ENCODE measurements around the gene CTNNA1.

CTNNA1 gene

DNA sequence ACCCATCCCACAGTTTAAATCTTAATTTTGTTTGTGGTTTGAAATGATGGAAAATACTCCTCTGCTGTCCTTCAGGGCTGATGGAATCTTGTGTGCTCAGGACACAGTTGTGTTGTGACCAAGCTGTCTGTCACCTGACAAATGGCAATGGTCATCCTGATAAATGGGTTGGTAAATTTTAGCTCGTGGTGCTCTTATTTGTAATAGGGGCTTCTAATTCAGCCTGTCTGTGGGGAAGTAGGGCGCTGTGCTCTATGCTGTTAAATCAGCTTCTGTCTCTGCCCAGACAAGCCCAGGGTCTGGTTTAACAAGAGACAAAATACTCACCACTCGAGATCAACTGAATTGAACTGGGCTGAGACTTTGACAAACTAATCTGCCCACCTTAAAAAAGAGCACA lies 117.4 kb downstream of the CTNNA1 start:
- Histone ChIP-seq H3K9me3 (ENCODE audit: low read length) (no peaks in the 10 kb centered on the region), H3K4me1 (ENCODE audit: insufficient read depth, low read length) (peaks cover 48% of the 10 kb centered on the region), H3K27ac (ENCODE audit: low read depth, low read length) (no peak overlapping the region), H3K9ac (ENCODE audit: low read length) (no peak overlapping the region), H3K4me3 (ENCODE audit: low read depth in 1 of 2, low read length in 2 of 2) (no peak overlapping the region), H3K27me3 (ENCODE audit: control insufficient read depth in 1 of 2, insufficient read depth in 2 of 2, low read length in 2 of 2) (no peaks in the 10 kb centered on the region), H3K36me3 (ENCODE audit: insufficient read depth, low read length) (no peaks in the 10 kb centered on the region)

DNA sequence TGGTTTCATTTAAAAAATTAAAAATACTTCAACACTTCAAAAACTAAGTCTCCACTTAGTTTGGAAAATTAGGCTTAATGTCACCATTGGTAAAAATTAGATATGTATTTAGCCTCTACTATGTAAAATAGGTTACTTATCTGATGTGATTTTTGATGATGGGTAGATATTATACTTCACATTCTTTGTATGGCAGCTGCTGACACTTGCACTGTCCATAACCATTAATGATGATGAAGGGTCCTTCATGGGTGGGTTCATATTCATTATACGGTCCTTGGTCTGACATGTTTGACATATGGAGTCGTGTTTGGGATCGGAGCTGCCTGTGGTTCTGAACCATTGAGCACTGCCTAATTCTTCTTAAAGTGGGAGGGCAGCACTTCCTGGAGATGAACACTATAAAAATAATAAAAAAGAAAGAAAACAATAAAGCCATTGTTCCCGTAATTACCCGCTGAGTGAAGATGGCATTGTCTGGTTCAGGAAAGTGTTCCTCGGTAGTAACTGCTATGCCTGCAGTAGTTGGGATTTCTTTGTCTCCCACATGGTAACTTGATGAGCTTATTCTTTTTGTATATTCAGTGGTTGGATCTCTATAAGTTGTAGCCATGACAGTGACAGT lies 119.7 kb downstream of the CTNNA1 start:
- Histone ChIP-seq H3K4me1 (ENCODE audit: insufficient read depth, low read length) (peaks cover 49% of the 10 kb centered on the region), H3K9me3 (ENCODE audit: low read length) (no peaks in the 10 kb centered on the region), H3K9ac (ENCODE audit: low read length) (no peak overlapping the region), H3K4me3 (ENCODE audit: low read depth in 1 of 2, low read length in 2 of 2) (no peak overlapping the region), H3K27me3 (ENCODE audit: control insufficient read depth in 1 of 2, insufficient read depth in 2 of 2, low read length in 2 of 2) (no peaks in the 10 kb centered on the region), H3K27ac (ENCODE audit: low read depth, low read length) (no peak overlapping the region), H3K36me3 (ENCODE audit: insufficient read depth, low read length) (no peaks in the 10 kb centered on the region)

- H3K27me3 ChIP-seq (ENCODE audit: control insufficient read depth in 1 of 2, insufficient read depth in 2 of 2, low read length in 2 of 2), result no peaks in the 10 kb centered on the region
- peaks cover 52% of the 10 kb centered on the region for H3K4me1 ChIP-seq (ENCODE audit: insufficient read depth, low read length)
- H3K9ac ChIP-seq (ENCODE audit: low read length), result no peak overlapping the region
- H3K9me3 ChIP-seq (ENCODE audit: low read length), result no peaks in the 10 kb centered on the region
- H3K4me3 ChIP-seq (ENCODE audit: low read depth in 1 of 2, low read length in 2 of 2), result no peak overlapping the region
- H3K36me3 ChIP-seq (ENCODE audit: insufficient read depth, low read length), result no peaks in the 10 kb centered on the region
- H3K27ac ChIP-seq (ENCODE audit: low read depth, low read length), result no peak overlapping the region
Measured at GRCh38 chr5:138873466-138874221, 120.4 kb downstream of the CTNNA1 start.

GRCh38 chr5:138874241-138874640 lies 121.0 kb downstream of the CTNNA1 start:
- Histone ChIP-seq H3K4me1 (ENCODE audit: insufficient read depth, low read length) (peaks cover 47% of the 10 kb centered on the region), H3K4me3 (ENCODE audit: low read depth in 1 of 2, low read length in 2 of 2) (peak overlapping the region in 1 of 2 donors; percentile 48), H3K9ac (ENCODE audit: low read length) (no peak overlapping the region), H3K27ac (ENCODE audit: low read depth, low read length) (no peak overlapping the region), H3K27me3 (ENCODE audit: control insufficient read depth in 1 of 2, insufficient read depth in 2 of 2, low read length in 2 of 2) (no peaks in the 10 kb centered on the region), H3K36me3 (ENCODE audit: insufficient read depth, low read length) (no peaks in the 10 kb centered on the region), H3K9me3 (ENCODE audit: low read length) (no peaks in the 10 kb centered on the region)

DNA sequence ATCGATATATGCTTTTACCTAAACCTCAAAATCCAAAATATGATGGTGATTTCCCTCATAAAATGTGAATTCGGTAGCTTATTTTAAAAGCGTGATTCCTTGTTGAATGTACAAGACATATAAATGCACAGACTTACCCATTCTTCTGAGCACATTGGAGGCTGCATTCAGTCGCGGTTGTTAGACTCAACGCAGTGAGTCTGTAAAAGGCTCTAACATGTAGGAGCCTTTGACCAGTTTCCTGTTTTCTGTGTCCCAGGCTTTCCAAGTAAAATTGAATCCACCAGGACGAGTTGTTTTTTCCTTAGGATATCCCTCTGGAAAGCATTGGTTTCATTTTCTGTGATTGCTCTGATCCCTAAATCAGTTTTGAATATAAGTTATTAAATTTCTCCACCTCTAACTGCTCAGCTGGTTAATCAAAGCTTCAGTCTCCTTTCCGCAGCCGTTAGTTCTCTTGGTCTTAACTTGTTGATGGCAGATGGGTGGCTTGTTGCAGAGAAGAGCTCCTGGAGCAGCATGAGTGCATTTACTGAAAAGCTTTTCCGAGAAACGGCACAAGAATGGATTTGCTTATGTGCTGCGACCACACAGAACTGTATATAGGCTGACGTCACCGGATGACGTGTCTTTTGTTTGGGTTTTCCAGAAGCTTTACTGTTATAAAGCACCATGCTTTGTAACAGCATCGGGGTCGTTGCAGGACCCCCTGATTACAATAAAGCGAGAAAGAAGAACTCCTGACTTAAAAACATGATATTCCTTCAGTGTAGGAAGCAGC lies 121.7 kb downstream of the CTNNA1 start, which contains the start of gene LRRTM2:
Gene LRRTM2 (minus strand): TSS at position 565 of the 781 bp plus-strand sequence. CDS start 424 bp downstream, at position 141.
- Histone ChIP-seq H3K9ac (ENCODE audit: low read length) (no peak within 1 kb of the TSS), H3K27ac (ENCODE audit: low read depth, low read length) (peak within 1 kb of the TSS; percentile 45), H3K4me1 (ENCODE audit: insufficient read depth, low read length) (peaks cover 46% of the 10 kb centered on the region), H3K4me3 (ENCODE audit: low read depth in 1 of 2, low read length in 2 of 2) (peak within 1 kb of the TSS; percentile 16 to 48), H3K36me3 (ENCODE audit: insufficient read depth, low read length) (no peaks in the 10 kb centered on the region), H3K9me3 (ENCODE audit: low read length) (no peaks in the 10 kb centered on the region), H3K27me3 (ENCODE audit: control insufficient read depth in 1 of 2, insufficient read depth in 2 of 2, low read length in 2 of 2) (no peaks in the 10 kb centered on the region)

DNA sequence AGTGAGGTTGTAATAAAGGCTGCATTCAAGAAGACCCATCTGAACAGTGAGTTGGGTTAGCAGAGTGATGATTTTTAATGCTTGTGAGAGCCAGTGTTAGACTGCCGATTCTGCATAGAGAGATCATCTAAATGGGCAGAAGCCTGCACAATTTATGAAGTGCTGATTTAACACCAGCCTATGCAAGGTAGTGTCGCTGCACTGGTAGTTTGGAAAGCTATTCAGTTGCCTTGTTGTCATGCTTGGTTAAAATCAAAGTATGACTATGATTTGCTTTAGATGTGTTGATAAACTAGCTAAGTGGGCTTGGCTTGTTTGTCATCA lies 122.3 kb downstream of the CTNNA1 start:
- Histone ChIP-seq H3K4me3 (ENCODE audit: low read depth in 1 of 2, low read length in 2 of 2) (peak overlapping the region; percentile 16 to 48), H3K27me3 (ENCODE audit: control insufficient read depth in 1 of 2, insufficient read depth in 2 of 2, low read length in 2 of 2) (no peaks in the 10 kb centered on the region), H3K9ac (ENCODE audit: low read length) (no peak overlapping the region), H3K4me1 (ENCODE audit: insufficient read depth, low read length) (peaks cover 44% of the 10 kb centered on the region), H3K36me3 (ENCODE audit: insufficient read depth, low read length) (no peaks in the 10 kb centered on the region), H3K27ac (ENCODE audit: low read depth, low read length) (peak overlapping the region; percentile 45), H3K9me3 (ENCODE audit: low read length) (no peaks in the 10 kb centered on the region)

- Histone ChIP-seq H3K9me3 (ENCODE audit: low read length) (no peaks in the 10 kb centered on the region), H3K27me3 (ENCODE audit: control insufficient read depth in 1 of 2, insufficient read depth in 2 of 2, low read length in 2 of 2) (no peaks in the 10 kb centered on the region), H3K27ac (ENCODE audit: low read depth, low read length) (no peak overlapping the region), H3K9ac (ENCODE audit: low read length) (no peak overlapping the region), H3K36me3 (ENCODE audit: insufficient read depth, low read length) (no peaks in the 10 kb centered on the region), H3K4me1 (ENCODE audit: insufficient read depth, low read length) (peaks cover 40% of the 10 kb centered on the region), H3K4me3 (ENCODE audit: low read depth in 1 of 2, low read length in 2 of 2) (no peak overlapping the region)
Measured at GRCh38 chr5:138875946-138876345, 122.7 kb downstream of the CTNNA1 start.

DNA sequence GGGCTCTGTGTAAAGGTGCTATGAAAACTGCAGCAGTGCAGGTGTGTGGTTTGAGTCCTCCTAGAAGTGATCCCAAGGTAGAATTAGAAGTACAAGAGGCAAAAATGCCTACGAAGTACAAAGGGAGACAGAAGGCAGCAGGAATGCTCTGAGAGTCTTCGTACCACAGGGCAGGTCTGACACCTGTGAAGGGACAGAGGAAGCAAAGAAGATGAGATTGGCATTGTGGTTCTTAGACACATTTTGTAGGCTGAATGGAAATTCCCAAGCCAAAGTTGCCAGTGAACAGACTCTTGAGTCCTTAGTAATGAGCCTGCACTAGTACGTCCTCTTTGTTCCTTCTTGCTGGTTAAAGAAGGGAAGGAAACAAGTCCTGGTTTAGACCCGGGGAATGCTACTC lies 123.6 kb downstream of the CTNNA1 start:
- Histone ChIP-seq H3K36me3 (ENCODE audit: insufficient read depth, low read length) (no peaks in the 10 kb centered on the region), H3K4me3 (ENCODE audit: low read depth in 1 of 2, low read length in 2 of 2) (no peak overlapping the region), H3K9me3 (ENCODE audit: low read length) (no peaks in the 10 kb centered on the region), H3K27me3 (ENCODE audit: control insufficient read depth in 1 of 2, insufficient read depth in 2 of 2, low read length in 2 of 2) (no peaks in the 10 kb centered on the region), H3K27ac (ENCODE audit: low read depth, low read length) (no peak overlapping the region), H3K4me1 (ENCODE audit: insufficient read depth, low read length) (peaks cover 34% of the 10 kb centered on the region), H3K9ac (ENCODE audit: low read length) (no peak overlapping the region)

- no peak overlapping the region for H3K4me3 ChIP-seq (ENCODE audit: low read depth in 1 of 2, low read length in 2 of 2)
- no peaks in the 10 kb centered on the region for H3K9me3 ChIP-seq (ENCODE audit: low read length)
- H3K36me3 ChIP-seq (ENCODE audit: insufficient read depth, low read length), result no peaks in the 10 kb centered on the region
- H3K9ac ChIP-seq (ENCODE audit: low read length), result no peak overlapping the region
- no peak overlapping the region for H3K27ac ChIP-seq (ENCODE audit: low read depth, low read length)
- H3K4me1 ChIP-seq (ENCODE audit: insufficient read depth, low read length), result peaks cover 29% of the 10 kb centered on the region
- H3K27me3 ChIP-seq (ENCODE audit: control insufficient read depth in 1 of 2, insufficient read depth in 2 of 2, low read length in 2 of 2), result no peaks in the 10 kb centered on the region
Measured at GRCh38 chr5:138878437-138879235, 125.4 kb downstream of the CTNNA1 start.

GRCh38 chr5:138883211-138883610 lies 130.0 kb downstream of the CTNNA1 start:
- H3K9ac ChIP-seq (ENCODE audit: low read length), result no peak overlapping the region
- no peaks in the 10 kb centered on the region for H3K27me3 ChIP-seq (ENCODE audit: control insufficient read depth in 1 of 2, insufficient read depth in 2 of 2, low read length in 2 of 2)
- no peaks in the 10 kb centered on the region for H3K9me3 ChIP-seq (ENCODE audit: low read length)
- peaks cover 5% of the 10 kb centered on the region for H3K4me1 ChIP-seq (ENCODE audit: insufficient read depth, low read length)
- no peak overlapping the region for H3K27ac ChIP-seq (ENCODE audit: low read depth, low read length)
- H3K4me3 ChIP-seq (ENCODE audit: low read depth in 1 of 2, low read length in 2 of 2), result no peak overlapping the region
- H3K36me3 ChIP-seq (ENCODE audit: insufficient read depth, low read length), result peaks cover 11% of the 10 kb centered on the region

DNA sequence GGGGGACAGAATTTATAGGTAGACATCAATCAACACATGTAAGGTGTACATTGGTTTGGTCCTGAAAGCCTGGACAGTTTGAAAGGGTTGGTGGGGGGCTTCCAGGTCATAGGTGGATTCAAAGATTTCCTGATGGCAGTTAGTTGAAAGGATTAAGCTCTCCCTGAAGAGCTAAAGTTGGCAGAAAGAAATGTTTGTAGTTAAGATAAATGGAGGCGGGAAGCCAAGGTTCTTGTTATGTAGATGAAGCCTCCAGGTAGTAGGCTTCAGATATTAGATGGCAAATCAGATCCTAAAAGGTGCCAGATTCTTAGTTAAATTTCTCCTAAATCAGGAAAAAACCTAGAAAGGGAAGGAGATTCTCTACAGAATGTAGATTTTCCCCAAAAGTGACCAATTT lies 130.9 kb downstream of the CTNNA1 start:
- H3K27ac ChIP-seq (ENCODE audit: low read depth, low read length), result no peak overlapping the region
- H3K4me1 ChIP-seq (ENCODE audit: insufficient read depth, low read length), result no peaks in the 10 kb centered on the region
- no peak overlapping the region for H3K9ac ChIP-seq (ENCODE audit: low read length)
- no peak overlapping the region for H3K4me3 ChIP-seq (ENCODE audit: low read depth in 1 of 2, low read length in 2 of 2)
- no peaks in the 10 kb centered on the region for H3K9me3 ChIP-seq (ENCODE audit: low read length)
- H3K27me3 ChIP-seq (ENCODE audit: control insufficient read depth in 1 of 2, insufficient read depth in 2 of 2, low read length in 2 of 2), result no peaks in the 10 kb centered on the region
- peaks cover 18% of the 10 kb centered on the region for H3K36me3 ChIP-seq (ENCODE audit: insufficient read depth, low read length)

All from muscle layer of colon (tissue), 2 donors.